Measurements from ENCODE around the gene GLG1.
"Not testable (repeated sequence)": the region's sequence is repeated elsewhere in the genome, so short reads cannot be mapped to it uniquely, and the experiment has no call there.

Gene GLG1

GRCh38 chr16:74409185-74409981 lies 197.5 kb downstream of the GLG1 start:
- DNase-seq (ENCODE audit: low read depth): not testable (repeated sequence)

GRCh38 chr16:74407362-74407705 lies 199.6 kb downstream of the GLG1 start:
- not testable (repeated sequence) for DNase-seq (ENCODE audit: low read depth)

GRCh38 chr16:74406600-74407361 lies 200.1 kb downstream of the GLG1 start:
- DNase-seq (ENCODE audit: low read depth): not testable (repeated sequence)

GRCh38 chr16:74404148-74404933 lies 202.6 kb downstream of the GLG1 start:
- not testable (repeated sequence) for DNase-seq (ENCODE audit: low read depth)

- DNase-seq (ENCODE audit: low read depth): not testable (repeated sequence)
Observed at GRCh38 chr16:74400238-74400637, 206.7 kb downstream of the GLG1 start.

GRCh38 chr16:74398212-74398895 lies 208.6 kb downstream of the GLG1 start:
- not testable (repeated sequence) for DNase-seq (ENCODE audit: low read depth)
